K562 treated with DMSO at 1 percent for 24 hours (cell line): ENCODE results near the gene MAPK8IP3. TPM values are rescaled to one million over a fixed set of nuclear protein-coding genes. Genes with fewer than 3 reads are reported as not detected.

Source experiments
- total RNA-seq: library from RNA; unstranded; fragments of 300-600 nt; gene quantifications from 2 replicates; pipeline ENCODE4 v1.2.3, GENCODE V29; 2022; ENCODE audit warnings: low read depth; ENCODE audit not compliant: insufficient read depth

Gene MAPK8IP3
- 30.2 and 39.0 TPM in 2 replicates for total RNA-seq

GRCh38 chr16:1705688-1706385 lies at the start of gene MAPK8IP3:
MAPK8IP3 (plus strand) TSS chr16:1706195; CDS start chr16:1706340, 145 bp downstream.

GRCh38 chr16:1677942-1678499 lies 28.0 kb upstream of the MAPK8IP3 start, which contains the start of gene JPT2:
JPT2 (plus strand) TSS chr16:1678279; CDS start chr16:1678313, 34 bp downstream.

GRCh38 chr16:1771188-1771863 lies 65.3 kb downstream of the MAPK8IP3 start, which contains the start of gene NME3:
NME3 (minus strand) TSS chr16:1771543; CDS start chr16:1771534, 9 bp downstream.

GRCh38 chr16:1772362-1772907 lies 66.4 kb downstream of the MAPK8IP3 start, which contains the start of gene EME2:
EME2 (plus strand) TSS chr16:1772810; CDS start chr16:1773228, 418 bp downstream.

GRCh38 chr16:1772908-1773702 lies 67.1 kb downstream of the MAPK8IP3 start, which contains the start of gene MRPS34:
MRPS34 (minus strand) TSS chr16:1773134; CDS start chr16:1773119, 15 bp downstream.

GRCh38 chr16:1782408-1783264 lies 76.6 kb downstream of the MAPK8IP3 start, which contains the start of the genes NUBP2 and SPSB3:
NUBP2 (plus strand) TSS chr16:1782960; CDS start chr16:1783021, 61 bp downstream.
SPSB3 (minus strand) TSS chr16:1782571; CDS start chr16:1781483, 1,088 bp downstream.

GRCh38 chr16:1793578-1794220 lies 87.7 kb downstream of the MAPK8IP3 start, which contains the start of gene IGFALS:
IGFALS (minus strand) TSS chr16:1793705; CDS start chr16:1793652, 53 bp downstream.

Other genes with a start within 250 kb of the MAPK8IP3 start
- gene CLCN7, start 231.2 kb upstream of the MAPK8IP3 start, total RNA-seq = 149 and 176 TPM in 2 replicates
- gene PTX4, start 217.3 kb upstream of the MAPK8IP3 start, total RNA-seq = not detected in 2 replicates
- 59.8 and 75.6 TPM in 2 replicates for gene TELO2, start 212.8 kb upstream of the MAPK8IP3 start, total RNA-seq
- gene TMEM204, start 172.5 kb upstream of the MAPK8IP3 start, total RNA-seq = 0.16 TPM in 1 of 2 replicates, not detected in the other
- 7.5 and 9.0 TPM in 2 replicates for gene IFT140, start 94.1 kb upstream of the MAPK8IP3 start, total RNA-seq
- gene CRAMP1, start 93.8 kb upstream of the MAPK8IP3 start, total RNA-seq = 10.4 and 11.2 TPM in 2 replicates
- gene JPT2, start 27.9 kb upstream of the MAPK8IP3 start, total RNA-seq = 47.4 and 47.6 TPM in 2 replicates
- gene NME3, start 65.3 kb downstream of the MAPK8IP3 start, total RNA-seq = 80.6 and 94.0 TPM in 2 replicates
- 9.7 and 11.0 TPM in 2 replicates for gene EME2, start 66.6 kb downstream of the MAPK8IP3 start, total RNA-seq
- 209 and 232 TPM in 2 replicates for gene MRPS34, start 66.9 kb downstream of the MAPK8IP3 start, total RNA-seq
- 85.1 and 96.8 TPM in 2 replicates for gene SPSB3, start 76.4 kb downstream of the MAPK8IP3 start, total RNA-seq
- gene NUBP2, start 76.8 kb downstream of the MAPK8IP3 start, total RNA-seq = 178 and 198 TPM in 2 replicates
- gene IGFALS, start 87.5 kb downstream of the MAPK8IP3 start, total RNA-seq = 0.36 and 0.50 TPM in 2 replicates
- 95.7 and 105 TPM in 2 replicates for gene HAGH, start 120.6 kb downstream of the MAPK8IP3 start, total RNA-seq
- 30.8 and 34.7 TPM in 2 replicates for gene FAHD1, start 121.0 kb downstream of the MAPK8IP3 start, total RNA-seq
- gene MEIOB, start 166.0 kb downstream of the MAPK8IP3 start, total RNA-seq = 40.7 and 42.1 TPM in 2 replicates
- gene HS3ST6, start 212.2 kb downstream of the MAPK8IP3 start, total RNA-seq = not detected in 2 replicates
- gene MSRB1, start 237.0 kb downstream of the MAPK8IP3 start, total RNA-seq = 194 and 209 TPM in 2 replicates
- gene RPL3L, start 248.5 kb downstream of the MAPK8IP3 start, total RNA-seq = 0.23 and 0.29 TPM in 2 replicates